HG03095 (cell line): ENCODE measurements around the gene FAAP100.

Experiments
- ATAC-seq: cut with Tn5 transposase; IDR thresholded peaks from one replicate; pipeline ENCODE4 v1.9.1; 2021; ENCODE audit warnings: moderate library complexity; ENCODE audit not compliant: unreplicated experiment

The FAAP100 gene

DNA sequence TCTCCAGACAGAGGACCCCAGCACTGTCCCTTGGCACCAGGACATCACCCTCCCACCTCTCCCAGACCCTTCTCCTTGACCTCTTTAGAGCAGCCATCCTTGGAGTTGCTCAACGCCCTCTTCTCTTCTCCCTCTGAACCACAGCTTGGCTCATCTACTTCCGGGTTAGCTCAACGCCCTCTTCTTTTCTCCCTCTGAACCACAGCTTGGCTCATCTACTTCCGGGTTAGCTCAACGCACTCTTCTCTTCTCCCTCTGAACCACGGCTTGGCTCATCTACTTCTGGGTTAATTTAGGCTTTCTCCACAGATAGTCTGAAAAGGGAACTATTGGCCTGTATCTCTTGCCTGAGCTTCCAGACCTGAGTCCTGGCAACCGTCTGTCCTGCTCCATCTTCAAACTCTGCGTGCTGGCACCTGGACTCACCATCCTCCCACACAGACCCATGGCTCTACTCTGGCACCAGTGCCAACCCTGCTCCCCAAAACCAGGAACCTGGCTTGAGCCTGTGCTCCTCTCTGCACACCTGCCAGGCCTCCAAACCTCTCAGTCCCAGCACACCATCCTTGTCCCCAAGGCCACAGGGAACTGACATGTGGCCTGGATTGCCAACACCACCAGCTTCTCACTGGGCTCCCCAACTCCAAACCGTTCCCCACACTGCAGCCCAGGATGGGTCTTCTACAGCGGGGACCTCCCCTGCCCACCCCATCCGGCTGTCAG is 25.3 kb upstream of the FAAP100 start:
- no peak for ATAC-seq

DNA sequence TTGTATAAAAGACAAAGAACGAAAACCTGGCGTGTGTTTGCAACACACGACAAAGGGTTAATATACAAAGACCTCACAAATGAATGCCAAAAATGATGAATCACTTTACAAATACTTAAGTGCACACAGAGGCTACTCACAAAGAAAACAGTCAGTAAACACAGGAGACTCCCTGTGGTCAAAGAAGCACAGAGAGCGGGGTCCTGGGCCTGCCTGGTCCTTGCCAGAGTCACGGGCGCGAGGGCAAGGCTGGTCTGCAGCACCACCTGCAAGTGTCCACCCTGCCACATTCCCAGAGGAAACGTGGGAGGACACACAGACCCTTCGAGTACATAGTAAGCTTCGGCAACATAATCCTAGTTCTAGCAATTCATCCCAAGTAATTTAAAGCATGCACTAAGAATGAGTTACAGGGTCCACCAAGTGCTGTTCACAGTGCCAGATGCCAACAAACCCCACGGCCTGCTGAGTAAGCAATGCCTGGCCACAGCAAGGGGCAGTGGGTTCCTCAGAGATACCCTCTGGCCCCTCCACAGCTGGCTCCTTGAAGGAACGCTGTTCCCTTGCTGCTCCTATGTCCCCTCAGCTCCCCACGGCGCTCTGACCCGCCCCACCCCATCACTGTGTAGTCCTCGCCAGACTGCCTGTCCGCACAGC is 24.6 kb upstream of the FAAP100 start:
- no peak for ATAC-seq

- no peak for ATAC-seq
Measured at GRCh38 chr17:81575836-81576235, 23.7 kb upstream of the FAAP100 start.

DNA sequence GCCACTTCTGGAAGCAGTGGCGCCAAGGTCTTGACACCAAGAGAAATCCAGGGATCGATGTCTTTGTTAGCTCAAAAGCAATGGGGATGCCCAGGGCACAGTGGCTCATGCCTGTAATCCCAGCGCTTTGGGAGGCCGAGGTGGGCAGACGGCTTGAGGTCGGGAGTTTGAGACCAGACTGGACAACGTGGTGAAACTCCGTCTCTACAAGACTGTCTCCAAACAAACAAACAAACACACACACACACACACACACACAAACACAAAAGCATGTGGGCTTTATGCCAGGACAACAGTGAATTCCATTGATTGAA is 22.4 kb upstream of the FAAP100 start:
- ATAC-seq = no peak

DNA sequence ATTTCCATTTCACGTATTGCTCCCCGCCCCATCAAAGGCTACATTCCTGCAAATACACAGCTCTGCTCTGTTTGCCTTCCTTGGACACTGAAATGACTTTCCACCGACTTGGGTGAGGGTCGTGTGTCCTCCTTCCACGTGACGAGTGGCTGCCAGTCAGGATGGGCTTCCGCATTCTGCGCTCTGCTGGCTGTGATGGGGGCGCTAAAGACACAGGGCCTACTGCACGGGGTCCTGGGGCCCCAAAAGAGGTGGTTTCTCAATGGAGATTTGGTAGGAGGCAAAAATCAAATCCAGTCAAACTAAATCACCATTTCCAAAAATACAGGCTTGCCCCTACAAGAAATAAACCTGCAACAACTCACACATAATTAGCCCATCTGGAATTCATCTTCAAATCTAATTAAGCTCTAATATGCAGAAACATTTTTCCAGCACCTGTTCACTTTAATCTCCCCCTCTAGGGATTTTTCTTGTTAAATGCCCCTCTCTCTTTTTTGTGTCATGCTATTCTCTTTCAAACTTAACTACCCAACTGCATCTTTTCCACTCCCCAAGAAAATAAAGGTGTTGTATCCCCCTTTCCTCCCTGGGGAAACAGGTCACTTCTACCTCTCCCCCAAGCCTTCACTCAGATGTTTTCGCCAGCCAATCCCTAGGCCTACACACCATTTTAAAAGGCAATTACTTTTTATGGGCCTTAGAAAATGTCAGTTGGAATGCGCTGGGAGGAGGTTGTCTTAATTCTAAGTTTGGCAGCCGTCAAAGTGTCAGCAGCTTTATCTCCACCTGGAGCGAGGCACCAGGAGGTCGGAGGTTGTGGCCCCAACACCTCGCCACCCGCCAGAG is 21.9 kb upstream of the FAAP100 start:
- no peak for ATAC-seq

- ATAC-seq = no peak
Measured at GRCh38 chr17:81572563-81573168, 20.5 kb upstream of the FAAP100 start.

DNA sequence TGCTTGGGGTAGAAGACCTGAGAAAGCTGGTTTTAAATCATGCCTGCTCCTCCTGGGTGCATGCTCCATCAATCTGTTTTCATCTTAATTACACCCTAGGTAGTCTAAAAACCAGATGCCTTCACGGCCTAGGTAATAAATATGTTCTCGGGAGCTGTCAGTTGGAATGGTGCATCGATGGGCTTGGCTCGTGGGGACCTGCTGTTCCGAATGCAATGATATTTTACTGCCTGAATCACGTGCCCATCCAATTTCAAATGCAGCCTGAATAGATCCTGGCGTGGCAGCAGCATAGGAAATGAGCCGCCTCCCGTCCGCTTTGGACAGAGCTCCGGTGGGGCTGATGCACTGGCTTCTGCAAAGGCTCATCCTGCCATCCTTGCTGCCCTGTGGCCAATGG is 18.8 kb upstream of the FAAP100 start:
- ATAC-seq = no peak

DNA sequence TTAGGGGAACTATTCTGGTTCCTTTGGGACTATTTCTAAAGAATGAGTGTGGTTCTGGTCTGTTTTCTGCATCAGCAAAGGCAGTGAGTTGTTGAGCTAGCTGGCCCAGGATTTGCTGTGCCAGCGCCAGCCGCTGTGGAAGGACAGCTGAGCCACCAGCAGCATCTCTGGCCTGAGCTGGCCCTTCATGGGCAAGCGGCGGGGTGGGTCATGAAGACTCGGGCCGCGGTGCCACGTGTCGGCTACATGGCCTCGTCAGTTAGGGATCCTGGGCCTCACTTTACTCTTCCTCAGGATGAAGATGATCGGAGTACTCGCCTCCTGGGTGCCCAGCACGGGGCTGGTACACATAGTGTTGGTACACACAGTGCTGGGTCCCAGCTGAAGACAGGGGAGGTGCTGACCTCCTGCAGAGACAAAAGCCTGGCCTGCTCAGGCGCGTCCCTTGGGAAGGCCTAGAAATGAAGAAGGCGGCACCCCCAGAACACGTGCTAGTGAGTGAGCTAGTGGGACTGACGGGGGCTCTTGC is 17.9 kb upstream of the FAAP100 start:
- ATAC-seq = no peak

- no peak for ATAC-seq
Measured at GRCh38 chr17:81568416-81568815, 16.3 kb upstream of the FAAP100 start.

GRCh38 chr17:81567191-81567590 is 15.0 kb upstream of the FAAP100 start:
- no peak for ATAC-seq

DNA sequence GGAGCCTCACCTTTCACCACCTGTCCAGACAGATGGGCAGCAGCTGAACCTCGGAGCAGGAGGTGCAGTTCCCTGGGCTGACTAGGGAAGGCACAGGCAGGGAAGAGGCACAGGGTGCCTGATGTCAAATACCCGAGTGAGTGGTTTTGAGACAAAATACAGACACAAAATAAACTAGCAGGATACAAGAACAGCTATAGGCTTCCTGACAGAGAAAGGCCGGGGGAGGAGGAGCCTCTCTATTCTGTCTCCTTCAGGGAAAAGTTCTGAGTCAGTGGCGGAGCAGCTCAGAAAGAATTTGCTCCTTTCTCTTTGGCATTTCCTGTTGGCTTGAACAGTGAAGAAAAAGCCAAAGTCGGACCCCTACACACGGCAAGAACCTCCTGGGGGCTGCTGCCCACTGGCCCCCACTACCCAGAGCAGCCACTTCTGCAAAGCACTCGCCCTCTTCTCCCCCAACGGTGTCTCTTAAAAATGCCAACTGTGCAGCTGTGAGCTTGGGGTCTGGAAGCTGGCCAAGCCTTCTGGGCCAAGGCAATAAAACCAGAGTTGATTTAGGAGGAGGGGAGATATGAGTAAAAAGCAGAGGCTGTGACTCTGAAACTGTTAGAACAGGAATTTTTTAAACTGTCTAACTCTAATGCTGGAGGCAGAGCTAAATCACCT is 14.4 kb upstream of the FAAP100 start:
- ATAC-seq = no peak

- ATAC-seq = no peak
Measured at GRCh38 chr17:81565231-81565630, 13.1 kb upstream of the FAAP100 start.

DNA sequence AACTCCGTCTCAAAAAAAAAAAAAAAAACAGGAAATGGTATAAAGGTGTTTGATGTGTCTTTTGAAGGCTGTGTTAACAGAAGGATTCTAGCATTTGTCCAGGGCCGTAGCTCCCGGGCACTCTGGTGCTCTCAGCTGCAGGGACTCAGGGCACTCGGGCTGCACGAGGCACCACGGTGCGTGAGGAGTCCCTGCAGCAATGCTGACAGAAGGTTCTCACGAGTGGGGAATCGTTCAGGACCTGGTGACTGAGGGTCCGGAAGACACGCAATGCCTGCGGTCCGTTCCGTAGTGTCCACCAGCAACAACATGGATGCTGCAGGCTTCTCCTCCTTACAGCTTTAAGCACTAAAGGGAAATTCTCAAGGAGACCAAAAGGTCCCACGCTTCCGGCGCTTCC is 12.6 kb upstream of the FAAP100 start:
- no peak for ATAC-seq

- ATAC-seq = no peak
Measured at GRCh38 chr17:81563861-81564586, 11.9 kb upstream of the FAAP100 start.

GRCh38 chr17:81561494-81561885 is 9.3 kb upstream of the FAAP100 start:
- no peak for ATAC-seq

DNA sequence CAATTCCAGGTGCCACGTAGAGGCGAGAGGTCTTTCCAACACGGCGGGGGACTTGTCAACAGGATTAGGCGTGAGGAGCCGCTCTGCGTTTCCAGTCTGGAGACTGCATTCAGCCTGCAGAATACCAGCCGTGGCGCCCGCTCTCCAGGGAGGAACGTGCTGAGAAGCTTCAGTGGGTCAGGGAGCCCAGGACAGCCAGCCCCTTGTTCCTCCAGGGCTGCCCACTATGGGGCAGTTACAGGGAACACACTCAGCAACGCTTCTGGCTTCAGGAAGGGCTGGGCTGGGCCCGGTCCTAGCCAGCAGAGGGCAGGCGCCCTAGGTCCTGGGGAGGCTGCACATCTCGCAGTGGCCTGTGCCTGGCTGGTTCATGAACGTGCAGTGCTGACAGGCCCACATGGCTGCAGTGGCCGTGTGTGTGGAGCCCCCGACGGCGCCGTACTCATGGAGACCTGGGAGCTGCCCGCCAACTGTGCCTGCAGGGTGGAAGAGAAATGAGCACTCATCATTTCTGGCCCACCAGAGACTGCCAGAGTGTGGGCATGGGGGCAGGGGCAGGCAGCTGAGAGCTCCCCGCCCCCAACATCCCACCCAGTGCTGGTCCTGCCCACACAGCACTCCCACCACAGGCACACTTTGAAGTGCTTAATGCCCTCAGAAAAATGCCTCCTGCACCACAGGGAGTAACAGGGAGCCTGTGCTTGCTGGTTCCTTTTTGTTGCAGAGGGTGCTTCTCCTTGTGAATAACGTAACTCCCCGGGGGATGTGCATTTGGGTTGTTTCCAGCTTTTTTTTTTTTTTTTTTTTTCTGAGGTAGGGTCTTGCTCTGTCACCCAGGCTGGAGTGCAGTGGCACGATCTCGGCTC is 7.0 kb upstream of the FAAP100 start:
- no peak for ATAC-seq

GRCh38 chr17:81558115-81558468 is 5.9 kb upstream of the FAAP100 start:
- ATAC-seq = no peak

DNA sequence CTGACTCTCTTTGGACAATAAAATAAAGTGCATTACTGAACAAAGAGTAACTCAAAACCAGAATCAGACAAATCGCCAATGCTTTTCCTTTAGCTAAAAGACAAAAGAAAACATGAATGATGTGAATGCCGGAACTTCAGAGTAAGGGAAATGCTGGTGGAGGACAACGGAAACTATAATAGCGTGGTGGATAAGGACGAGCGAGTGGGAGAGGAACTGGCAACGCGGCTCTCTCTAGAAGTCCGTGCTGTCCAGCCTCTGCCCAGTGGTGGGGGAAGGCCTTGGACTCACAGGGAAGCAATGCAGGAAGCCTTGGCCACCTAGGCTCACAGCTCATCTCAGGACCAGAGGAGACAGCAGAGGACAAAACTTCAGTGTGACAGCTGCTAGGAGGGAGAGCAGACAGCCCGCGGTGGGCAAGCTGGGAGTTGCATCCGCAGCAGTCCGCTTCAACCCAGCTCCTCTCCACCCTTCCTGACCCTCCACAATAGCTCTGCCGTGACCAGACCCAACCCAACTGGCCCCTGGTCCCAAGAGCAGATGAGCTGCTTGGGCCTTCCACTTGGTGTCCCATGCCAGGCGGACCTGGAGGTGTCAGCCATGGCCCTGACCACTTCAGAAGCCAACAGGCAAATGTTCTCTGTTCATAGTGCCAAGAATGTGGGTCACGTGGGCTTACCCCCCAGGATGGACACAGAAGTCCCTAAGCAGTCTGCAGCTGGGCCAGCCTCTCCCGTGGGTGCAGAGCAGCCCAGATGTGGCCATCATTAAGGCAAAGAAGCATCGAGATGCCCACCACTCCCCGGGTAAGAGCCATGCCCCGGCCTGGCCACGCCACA is 5.3 kb upstream of the FAAP100 start:
- no peak for ATAC-seq
